GM23248 (cell line): Measurements from ENCODE around the gene NEIL1.

Source experiments
- EZH2 ChIP-seq: fragments of 200-600 bp; sonication (generic); IDR thresholded peaks from 2 replicates; pipeline ENCODE4 v1.6.1; 2018; ENCODE audit warnings: antibody characterized with exemption, mild to moderate bottlenecking; ENCODE audit not compliant: insufficient read depth, poor library complexity, severe bottlenecking
- EZH2phosphoT487 ChIP-seq: fragments of 200-600 bp; sonication (generic); IDR thresholded peaks from 2 replicates; pipeline ENCODE4 v1.6.1; 2018; ENCODE audit warnings: antibody characterized with exemption, moderate library complexity, mild to moderate bottlenecking, low read depth; ENCODE audit not compliant: insufficient read depth

DNA sequence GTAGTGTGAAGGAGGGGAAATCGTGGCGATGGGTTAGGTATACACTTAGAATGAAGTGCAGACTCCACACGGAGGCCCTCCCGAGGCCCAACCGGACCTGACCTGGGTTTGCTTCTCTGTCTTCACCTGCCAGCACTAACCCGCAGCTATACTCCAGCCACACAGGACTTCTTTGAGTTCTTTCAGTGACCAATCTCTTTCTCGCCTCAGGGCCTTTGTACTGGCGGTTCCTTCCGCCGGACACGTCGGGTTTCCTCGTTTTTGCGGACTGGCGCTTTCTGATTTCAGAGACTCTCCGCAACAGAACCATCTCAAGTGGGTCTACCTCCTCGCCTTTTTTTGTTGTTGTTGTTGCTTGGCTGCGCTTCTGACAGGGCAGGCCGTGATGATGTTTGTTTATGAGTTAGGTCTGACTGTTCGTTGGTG, at the start of gene NEIL1:
- TF ChIP-seq EZH2, result no peak
- no peak for TF ChIP-seq EZH2phosphoT487
